Body of pancreas (tissue), 4 donors: ENCODE data around the gene IL2RA. TPM values are rescaled to one million over a fixed set of nuclear protein-coding genes. Genes with fewer than 3 reads are reported as not detected.

Experiments
- ATAC-seq: fragments of 150-250 bp; one replicate; pipeline ENCODE4 v1.9.1; 2016
- DNase-seq, 4 donors: peaks; one replicate each; pipeline ENCODE4 v3.0.0-alpha.2; 2019
- H3K27ac ChIP-seq, 4 donors: fragments of 200-600 bp; sonication (generic); 1 replicate in 3 of 4; 2 replicates in 1 of 4; pipeline versions ENCODE4 v1.5.1 to v1.6.1; 2016 to 2019; ENCODE audit warnings: mild to moderate bottlenecking in 1 of 4, mixed read lengths in 1 of 4, moderate library complexity in 1 of 4
- H3K27me3 ChIP-seq, 2 donors: fragments of 200-600 bp; sonication (generic); one replicate each; pipeline ENCODE4 v1.6.0; 2016; ENCODE audit warnings: mild to moderate bottlenecking in 1 of 2
- H3K36me3 ChIP-seq, 2 donors: fragments of 200-600 bp; sonication (generic); replicated peaks in 1 of 2; 2 replicates each; pipeline ENCODE4 v1.5.1; 2016; ENCODE audit warnings: low read depth in 2 of 2; ENCODE audit not compliant: insufficient read depth in 1 of 2
- H3K4me1 ChIP-seq: fragments of 200-600 bp; sonication (generic); one replicate; pipeline ENCODE4 v1.6.0; 2016
- H3K4me3 ChIP-seq, 2 donors: fragments of 200-600 bp; sonication (generic); 1 replicate in 1 of 2; 2 replicates in 1 of 2; pipeline ENCODE4 v1.5.1; 2016 to 2019
- H3K9me3 ChIP-seq, 3 donors: fragments of 200-600 bp; sonication (generic); 1 replicate in 2 of 3; 2 replicates in 1 of 3; pipeline ENCODE4 v1.5.1; 2016
- CTCF ChIP-seq, 7 experiments: fragments of 450-650 bp in 4 of 7; fragments of 200-600 bp in 3 of 7; sonication (generic) in 3 of 7; IDR thresholded peaks; one replicate each; pipeline ENCODE4 v1.5.1; 2016 to 2019; ENCODE audit warnings: antibody characterized with exemption in 7 of 7
- POLR2A ChIP-seq, 3 donors: fragments of 450-650 bp; IDR thresholded peaks; one replicate each; pipeline ENCODE4 v1.6.1; 2016; ENCODE audit warnings: antibody characterized with exemption in 3 of 3, mild to moderate bottlenecking in 2 of 3
- WGBS, 2 donors: methylation state at CpG; one replicate each; pipeline ENCODE4 v1.1.5; 2017; 5-methylcytosine and 5-hydroxymethylcytosine counted together
- intact Hi-C: fragments of 100-400 bp; cut with DNase I; formaldehyde crosslinking; loops from one replicate; pipeline ENCODE4 v1.15.1; 2023
- total RNA-seq, 2 donors: library from RNA; depleted of rRNA; stranded (reverse); fragments of >200 nt; gene quantifications; one replicate each; pipeline ENCODE4 v1.1.0, GENCODE V29; 2016

The IL2RA gene
- total RNA-seq, 2 donors from 2014 or later, result 0.52 to 0.99 TPM

GRCh38 chr10:5985029-5985428, 77.1 kb downstream of the IL2RA start:
- DNase-seq (no peak), ATAC-seq (no peak)
- no peak overlapping the region for H3K4me3 ChIP-seq
- H3K4me1 ChIP-seq, result no peaks in the 10 kb centered on the region
- no peaks in the 10 kb centered on the region for H3K27me3 ChIP-seq
- no peaks in the 10 kb centered on the region for H3K36me3 ChIP-seq
- WGBS, 2 donors, result 74 to 88% methylated on average over 5 of the region's 5 CpGs
- intact Hi-C loops, result no loop called here
- no peaks in the 10 kb centered on the region for H3K9me3 ChIP-seq
- TF ChIP-seq POLR2A (IDR thresholded peaks at IDR 0.05) (no peak), CTCF (IDR thresholded peaks at IDR 0.05) (no peak)
- H3K27ac ChIP-seq, result no peak overlapping the region

- no peak for ATAC-seq
- WGBS, 2 donors, result 73 to 75% methylated on average over 9 of the region's 9 CpGs
- no peak overlapping the region for H3K27ac ChIP-seq
- TF ChIP-seq CTCF (IDR thresholded peaks at IDR 0.05), result no peak
- no peak for TF ChIP-seq POLR2A (IDR thresholded peaks at IDR 0.05)
- no peak for DNase-seq
- no peaks in the 10 kb centered on the region for H3K9me3 ChIP-seq
- intact Hi-C loops, result no loop called here
- no peaks in the 10 kb centered on the region for H3K36me3 ChIP-seq
- H3K4me1 ChIP-seq, result peaks cover 8% of the 10 kb centered on the region
- H3K27me3 ChIP-seq, result no peaks in the 10 kb centered on the region
- H3K4me3 ChIP-seq, result no peak overlapping the region
Observed at GRCh38 chr10:5983774-5984173, 78.4 kb downstream of the IL2RA start.

- H3K36me3 ChIP-seq, result no peaks in the 10 kb centered on the region
- no peak overlapping the region for H3K27ac ChIP-seq
- H3K4me3 ChIP-seq, result no peak overlapping the region
- DNase-seq (no peak), ATAC-seq (no peak)
- intact Hi-C loops, result no loop called here
- WGBS, 2 donors, result 80 to 92% methylated on average over 9 of the region's 9 CpGs
- no peaks in the 10 kb centered on the region for H3K27me3 ChIP-seq
- peaks cover 16% of the 10 kb centered on the region for H3K4me1 ChIP-seq
- no peaks in the 10 kb centered on the region for H3K9me3 ChIP-seq
- TF ChIP-seq POLR2A (IDR thresholded peaks at IDR 0.05) (no peak), CTCF (IDR thresholded peaks at IDR 0.05) (no peak)
Observed at GRCh38 chr10:5981529-5981928, 80.6 kb downstream of the IL2RA start.

GRCh38 chr10:5978230-5978489, 84.0 kb downstream of the IL2RA start:
- peak overlapping the region; percentile 85 to 87 for H3K4me3 ChIP-seq
- TF ChIP-seq CTCF (IDR thresholded peaks at IDR 0.05) (peak in 1 of 7 experiments; percentile 1), POLR2A (IDR thresholded peaks at IDR 0.05) (no peak)
- DNase-seq (no peak), ATAC-seq (no peak)
- WGBS, 2 donors, result 10 to 31% methylated on average over 5 to 6 of the region's 6 CpGs
- H3K27me3 ChIP-seq, result no peaks in the 10 kb centered on the region
- no peaks in the 10 kb centered on the region for H3K36me3 ChIP-seq
- peaks cover 45% of the 10 kb centered on the region for H3K4me1 ChIP-seq
- H3K27ac ChIP-seq, result peak overlapping the region; percentile 92 to 100 (median 99)
- intact Hi-C loops, result no loop called here
- H3K9me3 ChIP-seq, result no peaks in the 10 kb centered on the region

- 1% methylated on average over 78 of the region's 80 CpGs; no CpG with 5 or more reads in 1 of the 2 donors for WGBS, 2 donors
- intact Hi-C loops, result no loop called here
Observed at GRCh38 chr10:5977471-5978229, 84.5 kb downstream of the IL2RA start, which contains the start of gene IL15RA. Gene IL15RA, minus strand, starts transcription at chr10:5977543. Its CDS starts 51 bp downstream, at chr10:5977492.

More at GRCh38 chr10:5977471-5978229, 84.5 kb downstream of the IL2RA start, which contains the start of gene IL15RA:
- Histone ChIP-seq H3K9me3 (no peaks in the 10 kb centered on the region), H3K4me3 (peak within 1 kb of the TSS; percentile 85 to 87), H3K27ac (peak within 1 kb of the TSS; percentile 92 to 100 (median 99)), H3K4me1 (peaks cover 50% of the 10 kb centered on the region), H3K27me3 (no peaks in the 10 kb centered on the region), H3K36me3 (no peaks in the 10 kb centered on the region)
- ATAC-seq (peak; percentile 85), DNase-seq (peak; percentile 81 to 88 (median 84))
- TF ChIP-seq CTCF (IDR thresholded peaks at IDR 0.05) (peak in 5 of 7 experiments; percentile 25 to 77 (median 63)), POLR2A (IDR thresholded peaks at IDR 0.05) (peak; percentile 79 to 93 (median 93))
